GM21526 (cell line): ENCODE measurements around the gene DNAH14.
"Not testable (repeated sequence)": the region's sequence is repeated elsewhere in the genome, so short reads cannot be mapped to it uniquely, and the experiment has no call there.

Experiments used
- ATAC-seq: cut with Tn5 transposase; IDR thresholded peaks from one replicate; pipeline ENCODE4 v1.9.1; 2021; ENCODE audit warnings: moderate library complexity; ENCODE audit not compliant: unreplicated experiment, low FRiP score

The DNAH14 gene

DNA sequence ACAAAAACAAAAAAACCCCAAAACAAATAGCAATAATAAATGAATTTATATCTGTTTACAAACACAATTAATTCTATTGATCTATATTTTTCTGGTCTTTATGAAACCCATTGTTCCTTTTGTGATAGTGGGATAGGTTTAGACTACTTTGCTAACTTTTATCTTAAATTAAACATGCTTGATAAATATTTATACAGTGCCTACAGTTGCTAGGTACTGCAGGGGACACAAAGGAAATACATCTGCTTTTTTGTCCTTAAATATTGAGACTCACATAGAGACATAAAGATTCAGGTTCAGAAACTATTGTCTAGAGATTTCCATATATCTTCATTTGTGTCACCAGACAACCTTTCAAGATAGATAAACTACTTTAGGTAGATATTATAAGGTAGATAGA lies 8.5 kb upstream of the DNAH14 start:
- ATAC-seq = no peak

DNA sequence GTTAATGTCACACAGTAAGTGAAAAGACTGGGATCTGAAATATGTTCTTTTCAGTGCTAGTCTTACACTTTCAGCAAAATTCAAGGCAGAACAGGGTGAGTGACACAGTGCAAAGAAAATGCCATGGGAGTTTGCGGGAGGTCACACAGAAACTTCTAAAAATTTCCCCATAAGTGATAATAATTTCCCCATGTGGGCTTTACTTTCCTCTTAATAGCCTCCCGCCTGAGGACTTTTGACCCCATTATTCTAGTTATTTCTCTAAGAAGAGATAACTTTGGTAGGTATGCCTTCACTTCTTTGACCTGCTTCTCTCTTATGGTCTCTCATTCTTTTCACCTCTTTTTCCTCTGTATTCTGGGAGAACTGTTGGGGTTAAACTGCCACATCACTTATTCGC lies 8.1 kb upstream of the DNAH14 start:
- ATAC-seq = no peak

- ATAC-seq = peak; percentile 76
Measured at GRCh38 chr1:224922404-224923164, 6.9 kb upstream of the DNAH14 start.

GRCh38 chr1:224923726-224924125 lies 5.7 kb upstream of the DNAH14 start:
- no peak for ATAC-seq

- not testable (repeated sequence) for ATAC-seq
Measured at GRCh38 chr1:224927631-224928030, 1.8 kb upstream of the DNAH14 start.

GRCh38 chr1:224928906-224929305 lies 569 bp upstream of the DNAH14 start:
- ATAC-seq = no peak

- ATAC-seq = no peak
Measured at GRCh38 chr1:224931605-224932004, 2.1 kb downstream of the DNAH14 start.

GRCh38 chr1:224932607-224933249 lies 3.3 kb downstream of the DNAH14 start:
- no peak for ATAC-seq

DNA sequence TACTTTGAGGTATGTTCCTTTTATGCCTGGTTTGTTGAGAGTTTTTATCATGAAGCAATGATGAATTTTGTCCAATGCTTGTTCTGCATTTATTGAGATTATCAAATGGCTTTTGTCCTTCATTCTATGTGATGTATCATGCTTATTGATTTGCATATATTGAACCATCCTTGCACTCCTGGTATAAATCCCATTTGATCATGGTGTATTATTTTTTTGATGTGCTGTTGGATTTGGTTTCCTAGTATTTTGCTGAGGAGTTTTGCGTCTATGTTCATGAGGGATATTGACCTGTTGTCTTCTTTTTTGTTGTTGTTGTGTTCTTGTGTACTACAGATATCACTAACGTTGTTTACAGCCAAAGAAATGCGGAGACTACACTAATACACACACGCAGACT lies 4.1 kb downstream of the DNAH14 start:
- ATAC-seq = no peak

GRCh38 chr1:224938652-224939051 lies 9.2 kb downstream of the DNAH14 start:
- ATAC-seq = no peak

DNA sequence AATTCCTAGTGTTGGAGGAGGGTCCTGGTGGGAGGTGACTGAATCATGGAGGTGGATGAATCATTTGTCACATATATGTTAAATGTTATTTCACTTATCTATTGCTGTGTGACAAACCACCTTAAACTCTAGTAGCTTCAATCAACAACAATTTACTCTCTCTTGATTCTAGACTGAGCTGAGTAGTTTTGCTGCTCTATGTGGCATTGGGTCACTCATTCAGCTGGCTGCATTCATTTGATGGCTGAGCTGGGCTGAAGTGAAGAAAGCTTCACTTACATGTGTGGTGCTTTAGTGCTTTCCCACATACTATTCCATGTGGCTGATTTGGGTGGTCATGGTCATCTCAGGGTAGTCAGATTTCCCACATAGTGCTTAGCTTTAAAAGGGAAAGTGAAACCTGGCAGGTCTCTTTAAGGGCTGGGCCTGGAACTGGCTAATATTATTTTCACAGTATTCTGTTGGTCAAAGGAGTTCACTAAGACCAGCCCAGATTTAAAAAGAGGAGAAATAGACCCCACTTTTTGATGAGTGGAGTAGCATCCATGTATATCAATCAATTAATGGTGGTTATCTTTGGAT lies 10.5 kb downstream of the DNAH14 start:
- no peak for ATAC-seq

GRCh38 chr1:224940735-224941134 lies 11.3 kb downstream of the DNAH14 start:
- ATAC-seq = not testable (repeated sequence)

GRCh38 chr1:224945651-224946348 lies 16.3 kb downstream of the DNAH14 start:
- not testable (repeated sequence) for ATAC-seq

- not testable (repeated sequence) for ATAC-seq
Measured at GRCh38 chr1:224946349-224946691, 16.8 kb downstream of the DNAH14 start.

GRCh38 chr1:224957696-224958095 lies 28.2 kb downstream of the DNAH14 start:
- ATAC-seq = no peak

GRCh38 chr1:224958490-224958889 lies 29.0 kb downstream of the DNAH14 start:
- ATAC-seq = no peak

GRCh38 chr1:224959115-224959514 lies 29.6 kb downstream of the DNAH14 start:
- ATAC-seq = no peak

DNA sequence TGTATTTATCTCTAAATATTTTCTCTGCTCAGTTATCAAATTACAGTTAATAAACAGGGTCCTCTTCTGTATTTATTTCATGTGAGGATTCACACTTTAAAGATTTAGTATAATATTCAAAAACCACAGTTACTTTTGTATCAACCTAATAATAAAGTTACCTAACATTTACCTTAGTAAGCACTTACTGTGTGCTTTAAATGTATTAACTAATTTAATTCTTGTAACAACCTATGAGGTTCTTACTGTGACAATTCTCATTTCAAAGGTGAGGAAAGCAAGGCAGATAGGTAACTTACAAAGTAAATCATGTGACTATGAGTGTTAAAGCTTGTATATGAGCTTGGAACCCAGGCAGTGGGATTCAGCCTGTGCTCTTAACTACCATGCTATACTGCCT lies 30.2 kb downstream of the DNAH14 start:
- ATAC-seq = no peak

GRCh38 chr1:224980181-224980580 lies 50.7 kb downstream of the DNAH14 start:
- no peak for ATAC-seq

GRCh38 chr1:224981922-224982354 lies 52.5 kb downstream of the DNAH14 start:
- not testable (repeated sequence) for ATAC-seq

- ATAC-seq = no peak
Measured at GRCh38 chr1:224988042-224988441, 58.6 kb downstream of the DNAH14 start.
